Stromal cell of bone marrow (primary cell): Measurements from ENCODE around the gene FCHSD2.
A peak's percentile ranks its signal among the peaks of the same experiment; 100 is the strongest.
"Not testable (repeated sequence)": the region's sequence is repeated elsewhere in the genome, so short reads cannot be mapped to it uniquely, and the experiment has no call there.

Experiments
- DNase-seq: peaks from one replicate; pipeline ENCODE4 v3.0.0-alpha.2; 2012; ENCODE audit warnings: low read depth

Gene FCHSD2

DNA sequence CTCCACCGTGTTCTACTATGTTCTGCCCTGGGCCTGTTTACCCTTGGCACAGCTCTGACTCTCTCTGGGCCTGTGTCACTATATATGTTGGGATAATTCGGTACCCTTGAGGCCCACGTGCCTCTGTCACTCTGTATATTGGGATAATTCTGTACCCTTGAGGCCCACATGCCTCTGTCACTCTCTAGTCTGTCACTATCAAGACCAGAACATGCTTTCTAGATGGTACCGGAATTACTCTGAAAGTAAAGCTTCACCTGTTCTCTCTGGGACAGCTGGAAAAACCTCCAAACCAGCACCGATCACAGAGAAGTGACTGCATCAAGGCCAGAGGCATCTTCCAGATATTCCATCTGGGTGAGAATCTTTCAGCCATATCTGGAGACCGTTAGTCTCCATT lies 9.3 kb upstream of the FCHSD2 start:
- DNase-seq: no peak

- no peak for DNase-seq
Measured at GRCh38 chr11:73149105-73149504, 7.0 kb upstream of the FCHSD2 start.

- no peak for DNase-seq
Measured at GRCh38 chr11:73147771-73148681, 5.9 kb upstream of the FCHSD2 start.

- DNase-seq: no peak
Measured at GRCh38 chr11:73145986-73146575, 4.0 kb upstream of the FCHSD2 start.

DNA sequence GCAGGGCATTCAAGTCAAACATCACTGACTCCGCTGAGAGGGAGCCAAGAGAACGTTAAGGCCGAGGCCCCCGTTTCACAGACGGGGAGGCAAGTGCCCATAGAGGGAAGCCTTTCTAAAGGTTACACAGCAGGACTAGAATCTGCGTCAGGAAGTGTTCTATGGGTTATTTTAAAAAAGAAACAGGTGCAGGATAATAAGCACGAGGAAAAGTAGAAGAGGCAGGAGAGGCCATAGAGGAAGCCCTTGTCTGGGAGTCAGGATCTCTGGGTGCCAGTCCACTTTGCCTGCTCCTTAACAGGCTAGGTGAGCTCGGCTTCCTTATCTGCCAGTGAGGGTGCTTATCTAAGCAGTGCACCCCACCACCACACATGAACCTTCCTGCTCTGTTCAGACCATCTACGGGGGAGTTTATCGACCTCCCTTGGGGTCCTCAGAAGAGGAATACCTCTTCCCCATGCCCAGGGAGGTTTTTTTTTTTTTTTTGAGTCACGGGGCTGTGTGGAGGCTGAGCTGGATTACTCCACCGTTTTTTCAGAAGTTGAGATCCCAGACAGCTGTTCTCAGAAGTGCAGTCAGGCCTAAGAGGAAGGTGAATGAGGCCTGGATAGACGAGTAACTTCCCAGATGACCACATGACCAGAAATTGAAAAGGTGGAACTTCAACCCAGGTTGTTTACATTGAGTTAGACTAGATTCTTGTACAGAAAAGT lies 1.2 kb upstream of the FCHSD2 start:
- no peak for DNase-seq

DNA sequence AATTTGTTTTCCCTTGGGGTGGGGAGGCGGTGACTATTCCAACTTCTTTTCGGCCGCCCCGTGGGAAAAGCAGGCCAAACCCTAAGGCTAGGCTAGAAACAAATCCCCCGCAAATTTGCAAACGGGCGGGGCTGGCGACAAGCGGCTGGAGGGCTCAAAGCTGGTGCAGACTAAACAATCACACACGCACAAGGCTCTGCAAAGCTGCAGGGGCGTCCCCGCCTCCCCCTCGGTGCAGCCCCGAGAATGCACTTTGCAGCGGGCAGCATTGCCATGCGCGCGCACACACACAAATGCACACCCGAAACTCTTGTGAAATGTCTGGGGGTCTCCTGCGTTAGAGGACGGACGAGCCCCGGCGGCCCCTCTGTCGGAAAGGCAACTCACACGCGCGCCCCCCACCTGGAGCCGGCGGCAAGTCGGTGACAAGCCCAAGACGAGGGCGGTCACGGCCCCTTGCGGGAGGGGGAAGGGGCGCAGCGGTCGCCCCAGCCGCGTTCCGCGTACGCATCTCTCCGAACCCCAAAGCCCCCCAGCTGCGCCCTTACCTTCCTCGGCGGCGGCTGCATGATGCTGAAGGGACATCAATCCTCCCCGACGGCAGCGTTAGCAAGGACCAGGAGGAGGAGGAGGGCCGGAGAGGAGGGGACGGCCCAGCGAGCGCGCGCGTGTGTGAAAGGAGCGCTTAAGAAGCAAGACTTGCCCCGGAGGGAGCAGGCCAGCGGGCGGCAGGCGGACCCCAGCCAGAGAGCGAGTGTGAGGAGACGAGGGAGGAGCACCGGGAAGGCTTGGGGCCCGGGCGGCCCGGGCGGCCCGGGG lies 600 bp downstream of the FCHSD2 start:
- DNase-seq: peak; percentile 48

GRCh38 chr11:73141031-73141308 lies 1.1 kb downstream of the FCHSD2 start:
- DNase-seq: no peak

DNA sequence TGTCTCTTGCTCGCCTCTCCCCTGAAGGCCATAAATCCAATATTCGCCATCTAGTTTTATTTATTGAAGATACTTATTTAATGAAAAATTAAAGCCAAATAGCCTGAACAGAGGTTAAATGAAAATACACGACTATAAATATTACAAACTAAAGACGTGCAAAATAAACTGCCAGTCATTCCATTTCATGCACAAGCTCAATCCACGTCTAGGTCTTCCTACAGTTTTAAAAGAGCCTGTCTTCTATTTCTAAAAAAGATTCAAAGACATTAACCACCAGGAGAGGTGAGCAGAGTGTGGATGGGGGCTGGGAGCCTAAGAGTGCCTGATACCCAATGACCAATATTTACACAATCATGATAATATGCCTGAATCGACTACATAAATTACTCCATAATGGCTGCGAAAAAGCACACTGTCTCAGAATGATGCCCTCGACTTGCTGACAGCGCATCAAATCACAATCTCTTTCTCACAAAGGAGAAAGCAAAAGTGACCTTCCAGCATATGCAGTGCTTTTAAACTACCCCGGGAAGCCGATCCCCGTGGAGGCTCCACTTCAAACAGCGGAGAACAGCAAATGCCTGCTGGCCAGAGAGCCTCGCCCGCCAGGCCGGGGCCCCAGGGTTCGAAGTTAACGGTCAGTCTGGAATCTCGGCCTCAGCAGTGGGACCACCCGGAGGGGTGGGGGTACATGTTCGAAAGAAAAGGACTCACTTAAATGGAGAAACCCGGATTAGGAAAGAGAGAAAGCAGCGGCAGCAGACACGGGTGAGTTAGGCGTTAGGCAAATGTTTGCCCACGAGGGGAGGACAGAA lies 1.7 kb downstream of the FCHSD2 start:
- DNase-seq: peak; percentile 23

GRCh38 chr11:73139476-73140198 lies 2.5 kb downstream of the FCHSD2 start:
- no peak for DNase-seq

GRCh38 chr11:73137944-73138274 lies 4.2 kb downstream of the FCHSD2 start:
- no peak for DNase-seq

DNA sequence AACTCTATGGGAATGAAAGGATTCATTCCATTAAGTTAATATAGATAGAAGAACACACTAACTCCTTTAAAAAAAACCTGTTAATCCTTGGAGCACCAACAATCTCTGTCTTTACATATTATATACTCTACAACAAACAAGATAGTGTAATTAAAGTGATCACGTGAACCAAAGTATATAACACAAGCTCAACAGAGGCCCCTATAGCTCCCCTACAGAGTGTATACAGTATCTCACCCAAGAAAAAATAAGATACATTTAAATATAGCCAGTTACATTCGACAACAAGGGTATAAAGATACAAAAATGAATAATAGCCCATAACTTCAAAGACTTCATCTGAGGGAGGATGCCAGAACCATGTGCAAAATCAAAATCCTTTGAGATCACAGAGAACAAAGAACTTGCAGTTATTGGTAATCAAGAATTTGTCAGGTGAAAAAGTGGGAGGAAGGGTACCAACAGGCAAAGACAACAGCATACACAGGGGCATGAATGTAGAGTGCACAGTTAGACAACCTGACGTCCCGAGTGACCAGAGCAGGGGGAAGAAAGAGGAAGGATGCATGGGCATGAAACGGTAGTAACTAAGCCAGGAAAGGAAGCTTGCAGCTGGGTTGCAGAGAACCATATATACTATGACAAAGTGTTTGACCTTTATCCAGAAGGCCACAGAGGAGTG lies 4.7 kb downstream of the FCHSD2 start:
- DNase-seq: no peak

DNA sequence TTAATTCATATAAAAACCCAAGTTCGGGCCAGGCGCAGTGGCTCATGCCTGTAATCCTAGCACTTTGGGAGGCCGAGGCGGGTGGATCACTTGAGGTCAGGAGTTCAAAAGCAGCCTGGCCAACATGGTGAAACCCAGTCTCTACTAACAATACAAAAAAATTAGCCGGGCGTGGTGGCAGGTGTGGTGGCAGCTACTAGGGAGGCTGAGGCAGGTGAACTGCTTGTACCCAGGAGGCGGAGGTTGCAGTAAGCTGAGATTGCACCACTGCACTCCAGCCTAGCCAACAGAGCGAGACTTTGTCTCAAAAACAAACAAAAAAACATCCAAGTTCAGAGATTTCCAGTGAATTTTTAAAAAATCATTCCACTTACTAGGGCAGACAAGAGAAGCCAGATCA lies 5.4 kb downstream of the FCHSD2 start:
- DNase-seq: not testable (repeated sequence)

GRCh38 chr11:73135346-73136284 lies 6.5 kb downstream of the FCHSD2 start:
- DNase-seq: no peak

GRCh38 chr11:73132349-73132748 lies 9.8 kb downstream of the FCHSD2 start:
- DNase-seq: not testable (repeated sequence)

GRCh38 chr11:73130181-73130580 lies 11.9 kb downstream of the FCHSD2 start:
- no peak for DNase-seq

- no peak for DNase-seq
Measured at GRCh38 chr11:73129198-73129597, 12.9 kb downstream of the FCHSD2 start.

DNA sequence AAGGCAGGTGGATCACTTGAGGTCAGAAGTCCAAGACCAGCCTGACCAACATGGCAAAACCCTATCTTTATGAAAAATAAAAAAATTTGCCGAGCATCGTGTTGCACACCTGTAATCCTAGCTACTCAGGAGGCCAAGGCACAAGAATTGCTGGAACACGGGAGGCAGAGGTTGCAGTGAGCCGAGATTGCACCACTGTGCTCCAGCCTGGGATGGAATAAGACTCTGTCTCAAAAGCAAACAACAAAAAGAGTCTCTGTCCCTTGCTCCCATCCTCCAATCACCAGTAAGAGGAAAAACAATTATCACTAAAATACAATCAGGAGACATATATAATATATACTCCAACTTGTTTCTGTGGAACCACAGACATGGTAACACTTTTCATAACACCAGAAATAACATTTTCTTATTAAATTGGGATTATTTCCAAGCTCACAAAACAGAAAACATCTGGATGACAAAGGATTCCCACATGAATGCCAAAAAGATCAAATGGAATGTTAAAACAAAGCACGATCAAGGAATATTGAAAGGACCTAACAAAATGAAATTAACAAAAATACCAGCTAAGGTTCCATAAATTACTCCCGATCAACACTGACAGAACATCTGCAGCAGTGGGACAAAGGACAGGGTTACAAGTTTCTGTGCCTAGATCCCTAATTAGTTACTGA lies 15.2 kb downstream of the FCHSD2 start:
- DNase-seq: no peak

DNA sequence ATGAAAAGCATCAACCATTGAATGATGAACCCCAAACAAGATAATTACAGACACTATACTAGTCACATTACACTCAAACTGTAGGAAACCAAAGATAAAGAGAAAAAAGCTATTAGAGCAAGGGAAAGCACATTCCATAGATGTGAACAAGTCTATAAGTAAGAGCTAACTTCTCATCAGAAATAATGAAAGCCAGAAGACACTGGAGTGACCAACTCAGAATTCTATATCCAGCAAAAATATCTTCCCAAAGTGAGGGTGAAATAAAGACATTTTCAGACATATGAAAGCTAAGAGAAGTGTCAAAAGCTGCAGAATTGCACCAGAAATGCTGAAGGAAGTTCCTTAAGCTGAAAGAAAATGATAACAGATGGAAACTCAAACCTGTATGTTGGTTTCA lies 17.3 kb downstream of the FCHSD2 start:
- DNase-seq: no peak

- DNase-seq: not testable (repeated sequence)
Measured at GRCh38 chr11:73123892-73124291, 18.2 kb downstream of the FCHSD2 start.
